HG03354 (cell line): ENCODE measurements around the gene DNMBP.
"Not testable (repeated sequence)": the region's sequence is repeated elsewhere in the genome, so short reads cannot be mapped to it uniquely, and the experiment has no call there.

ENCODE experiments used
- ATAC-seq: cut with Tn5 transposase; IDR thresholded peaks from one replicate; pipeline ENCODE4 v1.9.1; 2021; ENCODE audit warnings: mild to moderate bottlenecking; ENCODE audit not compliant: unreplicated experiment, poor library complexity, severe bottlenecking

DNMBP gene

DNA sequence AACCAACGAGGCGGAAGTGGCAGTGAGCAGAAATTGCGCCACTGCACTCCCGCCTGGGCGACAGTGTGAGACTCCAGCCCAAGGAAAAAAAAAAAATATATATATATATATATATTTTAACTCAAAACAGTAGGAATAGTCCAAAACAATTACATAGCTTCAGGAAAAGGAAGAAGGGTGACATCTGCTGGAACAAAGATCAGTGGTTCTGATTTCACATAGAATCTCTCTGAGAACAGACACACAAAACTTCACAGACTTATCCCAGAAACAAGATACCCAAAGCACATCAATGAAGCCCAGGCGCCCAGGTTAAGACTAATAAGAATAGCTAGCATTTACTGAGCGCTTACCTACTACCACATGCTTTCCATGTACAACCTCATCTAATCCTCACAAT is 45.0 kb downstream of the DNMBP start:
- no peak for ATAC-seq

DNA sequence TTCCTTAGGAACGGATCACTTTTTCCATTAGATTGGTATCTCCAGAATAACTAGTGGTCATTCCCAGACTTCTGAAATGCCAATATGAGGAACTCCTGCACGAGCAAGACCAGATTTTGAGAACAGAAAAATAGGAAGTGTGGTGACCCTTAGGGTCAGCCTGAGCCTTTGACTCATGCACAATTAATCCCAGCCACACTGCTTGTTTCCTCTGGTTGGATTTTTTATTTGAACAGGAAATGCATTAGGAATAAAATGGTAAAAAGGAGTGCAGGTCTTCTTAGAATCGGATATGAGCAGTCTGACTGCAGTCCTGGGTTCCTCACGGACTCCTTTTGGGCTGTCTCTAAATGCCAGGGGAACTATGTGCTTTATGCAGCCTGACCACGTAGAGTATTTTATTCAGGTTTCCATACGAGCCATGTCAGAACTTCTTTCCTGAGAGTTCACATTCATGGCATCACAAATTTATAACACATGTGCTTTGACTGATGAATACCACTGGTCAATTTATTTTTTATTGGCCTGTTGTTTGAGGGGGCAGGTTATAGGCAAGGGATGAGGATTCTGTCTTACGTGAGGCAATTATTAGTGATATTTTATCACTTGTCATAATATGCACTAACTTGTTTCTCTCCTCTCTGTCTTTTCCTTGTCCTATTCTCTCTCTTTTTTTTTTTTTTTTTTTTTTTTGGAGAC is 46.1 kb downstream of the DNMBP start:
- not testable (repeated sequence) for ATAC-seq

DNA sequence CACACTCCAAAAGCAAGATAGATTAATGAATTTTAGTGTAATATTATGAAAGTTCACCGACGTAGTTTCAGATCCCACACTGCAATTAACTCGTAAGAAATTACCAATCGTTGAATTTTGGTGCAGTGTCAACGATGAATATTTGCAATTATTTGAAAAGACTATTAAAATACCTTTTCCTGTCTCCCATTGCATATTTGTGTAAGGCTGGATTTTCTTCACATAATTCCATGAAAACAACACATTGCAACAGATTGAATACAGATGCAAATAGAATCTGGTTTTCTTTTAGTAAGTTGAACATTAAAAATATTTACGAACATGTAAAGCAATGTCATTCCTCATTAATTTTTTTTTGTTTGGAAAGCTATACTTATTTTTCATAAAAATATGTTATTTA is 50.9 kb downstream of the DNMBP start:
- no peak for ATAC-seq

DNA sequence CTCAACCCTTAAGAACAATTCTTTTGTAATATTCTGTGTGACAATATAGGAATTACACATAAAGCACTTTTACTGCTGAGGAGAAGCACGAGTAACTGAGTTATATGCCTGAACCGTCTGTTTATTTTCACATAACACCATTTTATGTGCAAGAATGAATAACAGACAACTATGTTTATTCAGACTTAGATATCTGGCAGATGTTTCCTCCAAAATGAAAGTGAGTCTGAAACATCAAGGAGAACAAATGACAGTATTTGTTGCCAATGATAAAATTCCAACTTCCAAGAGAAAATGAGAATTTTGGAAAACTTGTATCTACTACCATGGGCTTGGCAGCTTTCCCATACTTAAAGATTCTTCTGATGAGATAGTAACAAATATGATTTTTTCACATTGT is 51.4 kb downstream of the DNMBP start:
- ATAC-seq, result no peak

- not testable (repeated sequence) for ATAC-seq
Measured at GRCh38 chr10:99953510-99953909, 56.2 kb downstream of the DNMBP start.

GRCh38 chr10:99952799-99953198 is 56.9 kb downstream of the DNMBP start:
- no peak for ATAC-seq

DNA sequence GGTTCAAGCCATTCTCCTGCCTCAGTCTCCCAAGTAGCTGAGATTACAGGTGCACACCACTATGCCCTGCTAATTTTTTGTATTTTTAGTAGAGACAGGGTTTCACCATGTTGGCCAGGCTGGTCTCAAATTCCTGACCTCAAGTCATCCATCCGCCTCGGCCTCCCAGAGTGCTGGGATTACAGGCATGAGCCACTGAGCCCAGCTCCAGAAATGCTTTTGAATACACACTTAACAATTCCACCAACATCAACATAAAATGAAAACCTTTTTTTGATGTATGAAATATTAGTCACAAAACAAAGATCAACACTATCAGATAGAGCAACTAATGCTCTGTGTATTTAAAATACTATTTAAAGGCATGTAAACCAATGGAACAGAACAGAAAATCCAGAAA is 63.7 kb downstream of the DNMBP start:
- ATAC-seq, result not testable (repeated sequence)

GRCh38 chr10:99945263-99945662 is 64.5 kb downstream of the DNMBP start:
- no peak for ATAC-seq

GRCh38 chr10:99944860-99945259 is 64.9 kb downstream of the DNMBP start:
- ATAC-seq, result no peak

DNA sequence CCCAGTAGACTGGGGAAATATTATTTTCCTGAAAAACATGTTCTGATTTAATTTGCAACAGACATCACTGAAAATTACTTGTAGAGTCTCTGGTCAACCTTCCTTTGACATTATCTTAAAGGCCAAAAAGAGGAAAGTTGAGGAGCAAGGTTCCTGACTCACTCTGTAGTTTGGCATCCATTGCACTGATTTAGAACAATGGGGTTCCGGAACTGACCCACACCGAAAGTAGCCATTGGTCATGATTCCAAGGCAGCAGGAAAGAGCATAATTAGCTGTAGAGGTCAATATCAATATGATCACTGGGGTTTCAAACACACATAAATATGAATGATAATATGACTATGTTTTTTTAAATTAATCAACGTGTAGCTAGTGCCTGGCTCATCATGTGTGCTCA is 65.8 kb downstream of the DNMBP start:
- no peak for ATAC-seq

DNA sequence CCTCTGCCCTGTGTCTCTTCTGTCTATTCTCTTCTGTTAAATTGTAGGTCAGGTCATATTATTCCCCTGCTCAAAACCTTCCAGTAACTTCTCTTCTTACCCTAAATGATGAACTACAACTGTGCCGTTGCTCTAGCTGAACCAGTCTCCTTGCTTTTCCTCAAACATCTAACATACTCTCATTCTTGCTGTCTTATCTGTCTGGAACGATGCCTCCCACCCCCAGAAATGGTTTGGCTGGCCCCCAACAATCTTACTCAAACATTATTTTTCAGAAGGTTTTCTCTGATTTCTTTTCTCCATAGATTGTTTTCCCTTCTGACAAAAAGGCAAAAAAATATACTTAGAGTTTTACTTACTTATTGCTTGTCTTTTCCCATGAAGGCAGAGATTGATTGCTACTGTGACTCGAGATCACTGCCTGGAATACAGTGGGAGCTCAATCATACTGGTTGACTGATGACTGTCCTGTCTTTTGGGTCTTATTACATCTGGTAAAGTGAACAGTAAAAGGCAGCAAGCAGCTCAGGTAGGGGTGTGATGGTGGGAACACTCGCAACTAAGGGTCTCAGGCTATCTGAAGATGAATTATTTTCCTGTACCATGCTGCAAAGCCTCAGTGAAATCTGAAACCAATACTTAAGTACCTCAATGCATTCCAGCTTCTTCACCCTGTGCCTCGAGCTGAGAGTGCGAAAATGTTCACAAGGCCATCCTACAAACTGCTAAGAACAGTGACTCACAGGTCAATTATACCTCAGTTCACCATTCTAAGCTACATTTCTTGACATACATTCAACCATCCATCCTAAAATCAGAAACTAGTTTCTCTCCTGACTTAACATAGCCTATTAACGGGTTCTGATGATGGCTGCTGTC is 67.6 kb downstream of the DNMBP start:
- ATAC-seq, result no peak

- ATAC-seq, result peak; percentile 87
Measured at GRCh38 chr10:99938563-99938962, 71.2 kb downstream of the DNMBP start.

GRCh38 chr10:99937630-99938029 is 72.1 kb downstream of the DNMBP start:
- no peak for ATAC-seq

GRCh38 chr10:99932203-99932957 is 77.4 kb downstream of the DNMBP start:
- ATAC-seq, result not testable (repeated sequence)

- no peak for ATAC-seq
Measured at GRCh38 chr10:99930731-99931550, 78.8 kb downstream of the DNMBP start.

- no peak for ATAC-seq
Measured at GRCh38 chr10:99929360-99929759, 80.4 kb downstream of the DNMBP start.

- no peak for ATAC-seq
Measured at GRCh38 chr10:99927721-99928280, 81.9 kb downstream of the DNMBP start.

- ATAC-seq, result no peak
Measured at GRCh38 chr10:99926925-99927720, 82.6 kb downstream of the DNMBP start.
